SK-N-SH (cell line): Measurements from ENCODE around the gene ANTKMT.

Experiments used
- ELF1 ChIP-seq: IDR thresholded peaks from 2 replicates; pipeline ENCODE4 v1.4.0; 2012
- EP300 ChIP-seq, 2 experiments: IDR thresholded peaks; 2 replicates each; pipeline versions ENCODE4 v1.4.0 to v1.6.1; 2012; ENCODE audit warnings: borderline replicate concordance in 1 of 2, low read depth in 1 of 2, low read length in 1 of 2
- EZH2phosphoT487 ChIP-seq: fragments of 200-600 bp; sonication (generic); IDR thresholded peaks from 2 replicates; pipeline ENCODE4 v1.6.1; 2017; ENCODE audit warnings: low read depth, mixed run types, mild to moderate bottlenecking, antibody characterized with exemption, moderate library complexity, borderline replicate concordance
- GABPA ChIP-seq: IDR thresholded peaks from 2 replicates; pipeline ENCODE4 v1.4.0; 2012; ENCODE audit warnings: low read depth, mild to moderate bottlenecking
- MEF2A ChIP-seq: IDR thresholded peaks from 2 replicates; pipeline ENCODE4 v1.4.0; 2012; ENCODE audit warnings: low read depth, borderline replicate concordance
- MXI1 ChIP-seq: IDR thresholded peaks from 2 replicates; pipeline ENCODE4 v1.6.1; 2012; ENCODE audit warnings: mild to moderate bottlenecking, low read depth, low read length, improper control_type of control experiment
- POLR2AphosphoS5 ChIP-seq: IDR thresholded peaks from 2 replicates; pipeline ENCODE4 v1.6.1; 2012; ENCODE audit warnings: low read depth, low read length
- TF ChIP-seq, protein P1 (sequence below): IDR thresholded peaks from 2 replicates; pipeline ENCODE4 v1.4.0; 2012; ENCODE audit warnings: low read depth, borderline replicate concordance
- TF ChIP-seq, protein P2 (sequence below): fragments of 200-600 bp; sonication (generic); IDR thresholded peaks from 2 replicates; pipeline ENCODE4 v1.6.1; 2017; ENCODE audit warnings: antibody characterized with exemption, mild to moderate bottlenecking, moderate library complexity
- TF ChIP-seq, protein P3 (sequence below): IDR thresholded peaks from 2 replicates; pipeline ENCODE4; 2012
- TF ChIP-seq, protein P4 (sequence below): IDR thresholded peaks from 2 replicates; pipeline ENCODE4 v1.4.0; 2012; ENCODE audit warnings: low read depth

DNA sequence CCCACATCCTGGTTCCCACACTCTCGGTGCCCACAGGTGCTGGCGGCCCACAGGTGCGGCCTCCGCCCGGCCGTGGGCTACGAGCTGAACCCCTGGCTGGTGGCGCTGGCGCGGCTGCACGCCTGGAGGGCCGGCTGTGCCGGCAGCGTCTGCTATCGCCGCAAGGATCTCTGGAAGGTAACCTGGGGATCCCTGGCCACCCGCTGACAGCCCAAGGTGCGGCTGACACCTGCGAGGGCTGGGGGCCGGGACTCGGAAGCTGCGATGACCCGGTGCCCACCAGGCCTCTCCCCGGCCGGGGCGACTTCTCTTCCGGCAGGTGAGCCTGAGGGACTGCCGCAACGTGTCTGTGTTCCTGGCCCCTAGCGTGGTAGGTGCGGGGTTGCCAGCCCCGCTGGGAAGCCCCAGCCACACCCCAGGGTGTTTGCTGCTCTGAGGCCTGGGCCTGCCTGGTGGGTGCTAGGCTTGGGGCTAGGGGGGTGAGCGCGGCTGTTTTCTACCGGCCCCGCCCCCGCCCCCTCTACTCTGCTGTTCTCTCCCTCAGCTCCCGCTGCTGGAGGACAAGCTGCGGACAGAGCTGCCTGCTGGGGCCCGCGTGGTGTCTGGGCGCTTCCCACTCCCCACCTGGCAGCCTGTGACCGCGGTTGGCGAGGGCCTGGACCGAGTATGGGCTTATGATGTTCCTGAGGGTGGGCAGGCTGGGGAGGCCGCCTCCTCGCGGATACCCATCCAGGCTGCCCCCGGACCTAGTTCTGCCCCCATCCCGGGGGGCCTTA lies 1.0 kb downstream of the ANTKMT start:
- TF ChIP-seq POLR2AphosphoS5 (no peak), EZH2phosphoT487 (no peak), EP300 (IDR thresholded peaks at IDR 0.05; ENCODE audit: borderline replicate concordance in 1 of 2, low read depth in 1 of 2, low read length in 1 of 2) (no peak), GABPA (no peak), MXI1 (no peak), ELF1 (no peak), MEF2A (no peak)
- TF ChIP-seq, protein P1, sequence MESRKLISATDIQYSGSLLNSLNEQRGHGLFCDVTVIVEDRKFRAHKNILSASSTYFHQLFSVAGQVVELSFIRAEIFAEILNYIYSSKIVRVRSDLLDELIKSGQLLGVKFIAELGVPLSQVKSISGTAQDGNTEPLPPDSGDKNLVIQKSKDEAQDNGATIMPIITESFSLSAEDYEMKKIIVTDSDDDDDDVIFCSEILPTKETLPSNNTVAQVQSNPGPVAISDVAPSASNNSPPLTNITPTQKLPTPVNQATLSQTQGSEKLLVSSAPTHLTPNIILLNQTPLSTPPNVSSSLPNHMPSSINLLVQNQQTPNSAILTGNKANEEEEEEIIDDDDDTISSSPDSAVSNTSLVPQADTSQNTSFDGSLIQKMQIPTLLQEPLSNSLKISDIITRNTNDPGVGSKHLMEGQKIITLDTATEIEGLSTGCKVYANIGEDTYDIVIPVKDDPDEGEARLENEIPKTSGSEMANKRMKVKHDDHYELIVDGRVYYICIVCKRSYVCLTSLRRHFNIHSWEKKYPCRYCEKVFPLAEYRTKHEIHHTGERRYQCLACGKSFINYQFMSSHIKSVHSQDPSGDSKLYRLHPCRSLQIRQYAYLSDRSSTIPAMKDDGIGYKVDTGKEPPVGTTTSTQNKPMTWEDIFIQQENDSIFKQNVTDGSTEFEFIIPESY, result no peak
- TF ChIP-seq, protein P2, sequence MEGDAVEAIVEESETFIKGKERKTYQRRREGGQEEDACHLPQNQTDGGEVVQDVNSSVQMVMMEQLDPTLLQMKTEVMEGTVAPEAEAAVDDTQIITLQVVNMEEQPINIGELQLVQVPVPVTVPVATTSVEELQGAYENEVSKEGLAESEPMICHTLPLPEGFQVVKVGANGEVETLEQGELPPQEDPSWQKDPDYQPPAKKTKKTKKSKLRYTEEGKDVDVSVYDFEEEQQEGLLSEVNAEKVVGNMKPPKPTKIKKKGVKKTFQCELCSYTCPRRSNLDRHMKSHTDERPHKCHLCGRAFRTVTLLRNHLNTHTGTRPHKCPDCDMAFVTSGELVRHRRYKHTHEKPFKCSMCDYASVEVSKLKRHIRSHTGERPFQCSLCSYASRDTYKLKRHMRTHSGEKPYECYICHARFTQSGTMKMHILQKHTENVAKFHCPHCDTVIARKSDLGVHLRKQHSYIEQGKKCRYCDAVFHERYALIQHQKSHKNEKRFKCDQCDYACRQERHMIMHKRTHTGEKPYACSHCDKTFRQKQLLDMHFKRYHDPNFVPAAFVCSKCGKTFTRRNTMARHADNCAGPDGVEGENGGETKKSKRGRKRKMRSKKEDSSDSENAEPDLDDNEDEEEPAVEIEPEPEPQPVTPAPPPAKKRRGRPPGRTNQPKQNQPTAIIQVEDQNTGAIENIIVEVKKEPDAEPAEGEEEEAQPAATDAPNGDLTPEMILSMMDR, result no peak
- TF ChIP-seq, protein P3, sequence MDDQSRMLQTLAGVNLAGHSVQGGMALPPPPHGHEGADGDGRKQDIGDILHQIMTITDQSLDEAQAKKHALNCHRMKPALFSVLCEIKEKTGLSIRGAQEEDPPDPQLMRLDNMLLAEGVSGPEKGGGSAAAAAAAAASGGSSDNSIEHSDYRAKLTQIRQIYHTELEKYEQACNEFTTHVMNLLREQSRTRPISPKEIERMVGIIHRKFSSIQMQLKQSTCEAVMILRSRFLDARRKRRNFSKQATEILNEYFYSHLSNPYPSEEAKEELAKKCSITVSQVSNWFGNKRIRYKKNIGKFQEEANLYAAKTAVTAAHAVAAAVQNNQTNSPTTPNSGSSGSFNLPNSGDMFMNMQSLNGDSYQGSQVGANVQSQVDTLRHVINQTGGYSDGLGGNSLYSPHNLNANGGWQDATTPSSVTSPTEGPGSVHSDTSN, result no peak
- TF ChIP-seq, protein P4, sequence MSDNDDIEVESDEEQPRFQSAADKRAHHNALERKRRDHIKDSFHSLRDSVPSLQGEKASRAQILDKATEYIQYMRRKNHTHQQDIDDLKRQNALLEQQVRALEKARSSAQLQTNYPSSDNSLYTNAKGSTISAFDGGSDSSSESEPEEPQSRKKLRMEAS, result no peak
